Right atrium auricular region (tissue), 2 donors: ENCODE results near the gene SSTR5. TPM values are rescaled to one million over a fixed set of nuclear protein-coding genes. Genes with fewer than 3 reads are reported as not detected.

Experiments used
- DNase-seq: peaks from one replicate; pipeline ENCODE4 v3.0.0-alpha.2; 2019; ENCODE audit warnings: low spot score
- H3K27ac ChIP-seq, 2 donors: fragments of 200-600 bp; sonication (generic); 1 replicate in 1 of 2; 2 replicates in 1 of 2; pipeline ENCODE4 v1.5.1; 2016 to 2019
- H3K27me3 ChIP-seq, 2 donors: fragments of 200-600 bp; sonication (generic); one replicate each; pipeline versions ENCODE4 v1.5.1 to v1.6.0; 2017 to 2019
- H3K36me3 ChIP-seq: fragments of 200-600 bp; sonication (generic); one replicate; pipeline ENCODE4 v1.5.1; 2016
- H3K4me1 ChIP-seq, 2 donors: fragments of 200-600 bp; sonication (generic); one replicate each; pipeline versions ENCODE4 v1.5.1 to v1.6.0; 2017 to 2019
- H3K4me3 ChIP-seq, 2 donors: fragments of 200-600 bp; sonication (generic); 1 replicate in 1 of 2; 2 replicates in 1 of 2; pipeline ENCODE4 v1.5.1; 2017 to 2019; ENCODE audit warnings: mild to moderate bottlenecking in 1 of 2, moderate library complexity in 1 of 2
- H3K9me3 ChIP-seq, 2 donors: fragments of 200-600 bp; sonication (generic); one replicate each; pipeline ENCODE4 v1.5.1; 2019
- CTCF ChIP-seq, 2 donors: fragments of 200-600 bp; sonication (generic); IDR thresholded peaks; one replicate each; pipeline ENCODE4 v1.5.1; 2019; ENCODE audit warnings: antibody characterized with exemption in 2 of 2
- total RNA-seq, 2 donors: library from RNA; depleted of rRNA; stranded (reverse); fragments of >200 nt; gene quantifications; one replicate each; pipeline ENCODE4 v1.1.0, GENCODE V29; 2016

SSTR5 gene
- total RNA-seq, 2 donors from 2014 or later, result 2.7 to 14.1 TPM

DNA sequence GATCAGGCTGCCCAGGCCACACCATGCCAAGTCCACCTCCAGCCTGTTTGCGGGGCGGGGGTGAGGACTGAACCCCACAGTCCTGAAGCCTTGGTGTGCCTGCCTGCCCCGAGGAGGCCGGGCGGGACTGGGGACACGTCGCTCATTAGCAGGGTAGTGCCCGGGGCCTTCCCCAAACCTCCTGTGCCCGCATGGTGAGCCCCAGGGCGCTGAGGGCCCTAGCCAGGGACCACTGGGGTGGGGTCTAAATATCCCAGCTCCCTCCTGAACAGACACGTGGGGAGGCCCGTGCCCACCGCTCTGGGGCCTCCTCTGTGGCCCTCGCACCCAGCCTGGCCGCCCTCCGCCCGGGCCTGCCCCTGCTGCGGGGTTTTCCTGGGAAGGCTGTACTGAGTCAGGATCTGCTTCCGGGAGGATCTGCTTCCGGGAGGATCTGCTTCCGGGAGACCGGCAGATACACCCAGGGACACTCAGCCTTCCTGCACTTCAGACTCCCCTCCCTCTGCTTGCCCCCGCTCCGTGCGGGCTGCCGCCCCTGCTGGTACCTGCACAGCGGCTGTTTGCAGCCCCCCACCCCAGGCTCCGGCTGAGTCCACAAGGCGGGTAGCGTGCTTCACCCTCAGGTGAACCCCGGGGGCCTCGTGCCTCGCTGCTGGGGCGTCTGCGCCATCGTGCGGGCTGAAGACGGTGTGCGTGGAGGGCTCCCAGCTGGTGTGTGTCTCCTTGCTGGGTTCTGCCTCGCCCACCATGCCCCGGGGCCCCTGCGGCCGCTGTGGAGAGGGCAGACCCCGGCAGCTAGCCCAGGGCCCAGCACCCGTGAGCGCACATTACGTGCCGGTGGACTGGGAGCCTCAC, 56.8 kb downstream of the SSTR5 start:
- Histone ChIP-seq H3K27ac (no peak overlapping the region), H3K9me3 (no peaks in the 10 kb centered on the region), H3K4me1 (no peaks in the 10 kb centered on the region), H3K4me3 (no peak overlapping the region), H3K27me3 (no peaks in the 10 kb centered on the region), H3K36me3 (no peaks in the 10 kb centered on the region)
- no peak for DNase-seq
- TF ChIP-seq CTCF (IDR thresholded peaks at IDR 0.05), result no peak

- Histone ChIP-seq H3K4me3 (no peak overlapping the region), H3K36me3 (no peaks in the 10 kb centered on the region), H3K4me1 (no peaks in the 10 kb centered on the region), H3K27ac (no peak overlapping the region), H3K27me3 (no peaks in the 10 kb centered on the region), H3K9me3 (no peaks in the 10 kb centered on the region)
- TF ChIP-seq CTCF (IDR thresholded peaks at IDR 0.05), result no peak
- DNase-seq, result no peak
Measured at GRCh38 chr16:1130382-1130781, 57.8 kb downstream of the SSTR5 start.

Other genes with a start within 250 kb of the SSTR5 start
- 10 to 100 TPM; 11.9 to 14.1 TPM for gene LMF1, start 101.8 kb upstream of the SSTR5 start, total RNA-seq
- gene SOX8, start 91.0 kb upstream of the SSTR5 start, total RNA-seq, result 1 to 10 TPM; 1.0 to 1.6 TPM
- gene C1QTNF8, start 23.5 kb downstream of the SSTR5 start, total RNA-seq, result not detected
- gene CACNA1H, start 80.4 kb downstream of the SSTR5 start, total RNA-seq, result 1 to 10 TPM; 7.0 to 9.4 TPM
- gene TPSG1, start 152.5 kb downstream of the SSTR5 start, total RNA-seq, result not detected
- 10 to 100 TPM in 1 of 2 donors, 1 to 10 TPM in 1; 1.2 to 12.5 TPM for gene TPSB2, start 157.4 kb downstream of the SSTR5 start, total RNA-seq
- gene TPSAB1, start 168.0 kb downstream of the SSTR5 start, total RNA-seq, result 1 to 10 TPM; 2.6 to 8.9 TPM
- gene TPSD1, start 183.3 kb downstream of the SSTR5 start, total RNA-seq, result under 1 TPM in 1 of 2 donors, not detected in 1; 0.63 TPM
- gene UBE2I, start 236.9 kb downstream of the SSTR5 start, total RNA-seq, result 10 to 100 TPM; 58.8 to 59.5 TPM